ENCODE data around the gene IL2. TPM values are rescaled to one million over a fixed set of nuclear protein-coding genes. Genes with fewer than 3 reads are reported as not detected.

The IL2 gene
- total RNA-seq, 1 experiment from 2014 or later: not detected

- no peaks in the 10 kb centered on the region for H3F3A ChIP-seq (ENCODE audit: low read length, unreplicated experiment)
- H3K9ac ChIP-seq (ENCODE audit: low read length): no peak overlapping the region
- no peaks in the 10 kb centered on the region for H3K4me1 ChIP-seq (ENCODE audit: insufficient read depth, low read length)
- no peak overlapping the region for H3K4me2 ChIP-seq (ENCODE audit: low read length)
- H3K9me2 ChIP-seq (replicated peaks; ENCODE audit: low read length): no peaks in the 10 kb centered on the region
- TF ChIP-seq EZH2phosphoT487 (IDR thresholded peaks at IDR 0.05; ENCODE audit: borderline replicate concordance, low read length) (no peak), EZH2 (IDR thresholded peaks at IDR 0.05; ENCODE audit: low read length, unreplicated experiment) (no peak)
- TF ChIP-seq, protein P1, sequence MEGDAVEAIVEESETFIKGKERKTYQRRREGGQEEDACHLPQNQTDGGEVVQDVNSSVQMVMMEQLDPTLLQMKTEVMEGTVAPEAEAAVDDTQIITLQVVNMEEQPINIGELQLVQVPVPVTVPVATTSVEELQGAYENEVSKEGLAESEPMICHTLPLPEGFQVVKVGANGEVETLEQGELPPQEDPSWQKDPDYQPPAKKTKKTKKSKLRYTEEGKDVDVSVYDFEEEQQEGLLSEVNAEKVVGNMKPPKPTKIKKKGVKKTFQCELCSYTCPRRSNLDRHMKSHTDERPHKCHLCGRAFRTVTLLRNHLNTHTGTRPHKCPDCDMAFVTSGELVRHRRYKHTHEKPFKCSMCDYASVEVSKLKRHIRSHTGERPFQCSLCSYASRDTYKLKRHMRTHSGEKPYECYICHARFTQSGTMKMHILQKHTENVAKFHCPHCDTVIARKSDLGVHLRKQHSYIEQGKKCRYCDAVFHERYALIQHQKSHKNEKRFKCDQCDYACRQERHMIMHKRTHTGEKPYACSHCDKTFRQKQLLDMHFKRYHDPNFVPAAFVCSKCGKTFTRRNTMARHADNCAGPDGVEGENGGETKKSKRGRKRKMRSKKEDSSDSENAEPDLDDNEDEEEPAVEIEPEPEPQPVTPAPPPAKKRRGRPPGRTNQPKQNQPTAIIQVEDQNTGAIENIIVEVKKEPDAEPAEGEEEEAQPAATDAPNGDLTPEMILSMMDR (conservative IDR thresholded peaks at IDR 0.05; ENCODE audit: low read depth, low read length): no peak
- H3K79me2 ChIP-seq (ENCODE audit: low read length): no peaks in the 10 kb centered on the region
- ChIA-PET POLR2A (ENCODE audit: unreplicated experiment) (no interaction called here), CTCF (no interaction called here)
- H3K36me3 ChIP-seq (ENCODE audit: low read depth, low read length): no peaks in the 10 kb centered on the region
- H3K27me3 ChIP-seq (ENCODE audit: low read length): no peaks in the 10 kb centered on the region
- ATAC-seq (no peak), DNase-seq (no peak)
- H4K20me1 ChIP-seq (ENCODE audit: low read length): no peaks in the 10 kb centered on the region
- H2AFZ ChIP-seq (ENCODE audit: low read length): no peak overlapping the region
- H3K9me3 ChIP-seq (ENCODE audit: low read length): no peaks in the 10 kb centered on the region
- no peak overlapping the region for H3K4me3 ChIP-seq (ENCODE audit: low read length)
- intact Hi-C loops (cut with micrococcal nuclease): no loop called here
- H3K27ac ChIP-seq (ENCODE audit: low read length): no peak overlapping the region
- BruUV-seq (replicated peaks): no TSS peak
Observed at GRCh38 chr4:122500852-122501501, 44.5 kb upstream of the IL2 start.

DNA sequence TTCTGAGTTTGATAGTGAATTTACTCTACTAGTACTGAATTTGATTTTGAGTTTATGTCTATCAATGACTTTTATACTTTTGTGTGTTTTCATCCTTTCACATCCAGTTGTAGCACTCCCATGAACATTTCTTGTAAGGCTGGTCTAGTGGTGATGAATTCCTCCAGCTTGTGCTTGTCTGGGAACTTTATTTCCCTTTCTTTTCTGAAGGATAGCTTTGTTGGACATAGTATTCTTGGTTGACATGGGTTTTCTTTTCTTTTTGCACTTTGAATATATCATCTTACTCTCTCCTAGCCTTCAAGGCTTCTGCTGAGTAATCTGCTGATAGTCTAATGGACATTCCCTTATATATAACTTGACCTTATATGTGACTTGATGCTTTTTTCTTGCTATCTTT, 32.5 kb upstream of the IL2 start:
- H3K79me2 ChIP-seq (ENCODE audit: low read length): no peaks in the 10 kb centered on the region
- H3K4me2 ChIP-seq (ENCODE audit: low read length): no peak overlapping the region
- no peak overlapping the region for H3K27ac ChIP-seq (ENCODE audit: low read length)
- H4K20me1 ChIP-seq (ENCODE audit: low read length): no peaks in the 10 kb centered on the region
- POLR2A ChIA-PET (ENCODE audit: unreplicated experiment): no interaction called here
- intact Hi-C loops (cut with micrococcal nuclease): no loop called here
- H3K9me3 ChIP-seq (ENCODE audit: low read length): peaks cover 6% of the 10 kb centered on the region; the same call in 1 of the 2 replicates
- no TSS peak for BruUV-seq (replicated peaks)
- H3K9me2 ChIP-seq (replicated peaks; ENCODE audit: low read length): no peaks in the 10 kb centered on the region
- no peak for DNase-seq
- TF ChIP-seq EZH2 (IDR thresholded peaks at IDR 0.05; ENCODE audit: low read length, unreplicated experiment) (no peak), EZH2phosphoT487 (IDR thresholded peaks at IDR 0.05; ENCODE audit: borderline replicate concordance, low read length) (no peak)
- TF ChIP-seq, protein P1 (conservative IDR thresholded peaks at IDR 0.05; ENCODE audit: low read depth, low read length): no peak
- H2AFZ ChIP-seq (ENCODE audit: low read length): no peak overlapping the region
- no peak overlapping the region for H3K4me3 ChIP-seq (ENCODE audit: low read length)
- no peak overlapping the region for H3K9ac ChIP-seq (ENCODE audit: low read length)
- H3K4me1 ChIP-seq (ENCODE audit: insufficient read depth, low read length): no peaks in the 10 kb centered on the region
- CTCF ChIA-PET: no interaction called here
- no peak for ATAC-seq
- H3F3A ChIP-seq (ENCODE audit: low read length, unreplicated experiment): no peaks in the 10 kb centered on the region
- H3K27me3 ChIP-seq (ENCODE audit: low read length): no peaks in the 10 kb centered on the region
- no peaks in the 10 kb centered on the region for H3K36me3 ChIP-seq (ENCODE audit: low read depth, low read length)

GRCh38 chr4:122483481-122483880, 27.0 kb upstream of the IL2 start:
- no peaks in the 10 kb centered on the region for H3K36me3 ChIP-seq (ENCODE audit: low read depth, low read length)
- H3K27ac ChIP-seq (ENCODE audit: low read length): no peak overlapping the region
- ChIA-PET POLR2A (ENCODE audit: unreplicated experiment) (interaction anchor here (0.5 kb wide), 1 partner anchor 98 kb away, joined by 11 read pairs; no protein-coding TSS in a partner anchor), CTCF (no interaction called here)
- DNase-seq: no peak
- no peak overlapping the region for H3K4me3 ChIP-seq (ENCODE audit: low read length)
- TF ChIP-seq, protein P1 (conservative IDR thresholded peaks at IDR 0.05; ENCODE audit: low read depth, low read length): no peak
- no peak for TF ChIP-seq EZH2 (IDR thresholded peaks at IDR 0.05; ENCODE audit: low read length, unreplicated experiment)
- no peak for TF ChIP-seq EZH2phosphoT487 (IDR thresholded peaks at IDR 0.05; ENCODE audit: borderline replicate concordance, low read length)
- no peaks in the 10 kb centered on the region for H3K27me3 ChIP-seq (ENCODE audit: low read length)
- H2AFZ ChIP-seq (ENCODE audit: low read length): no peak overlapping the region
- ATAC-seq: no peak
- no peak overlapping the region for H3K9ac ChIP-seq (ENCODE audit: low read length)
- H3F3A ChIP-seq (ENCODE audit: low read length, unreplicated experiment): no peaks in the 10 kb centered on the region
- H3K9me2 ChIP-seq (replicated peaks; ENCODE audit: low read length): no peaks in the 10 kb centered on the region
- H3K79me2 ChIP-seq (ENCODE audit: low read length): no peaks in the 10 kb centered on the region
- no peak overlapping the region for H3K4me2 ChIP-seq (ENCODE audit: low read length)
- no peaks in the 10 kb centered on the region for H4K20me1 ChIP-seq (ENCODE audit: low read length)
- no TSS peak for BruUV-seq (replicated peaks)
- intact Hi-C loops (cut with micrococcal nuclease): no loop called here
- H3K4me1 ChIP-seq (ENCODE audit: insufficient read depth, low read length): peaks cover 10% of the 10 kb centered on the region
- H3K9me3 ChIP-seq (ENCODE audit: low read length): no peaks in the 10 kb centered on the region

Measured in PC-3 (cell line).